H1 (cell line): ENCODE results near the gene MS4A15. TPM values are rescaled to one million over a fixed set of nuclear protein-coding genes. Genes with fewer than 3 reads are reported as not detected.

Experiments used
- CTCF ChIA-PET: fragments of 300-600 bp; sonication (Branson Sonifier 250); formaldehyde crosslinking; loops from one replicate; lab custom pipeline; 2021; ENCODE audit not compliant: partially characterized antibody; lab: Charles Lee
- POLR2A ChIA-PET: fragments of 300-600 bp; sonication (Branson Sonifier 250); formaldehyde crosslinking; loops from one replicate; lab custom pipeline; 2021; ENCODE audit warnings: inconsistent platforms; ENCODE audit not compliant: partially characterized antibody; lab: Charles Lee
- DNase-seq, 2 experiments: peaks; one replicate each; pipeline versions ENCODE4 v3.0.0 to v3.0.0-alpha.2; 2010 to 2022; ENCODE audit warnings: low spot score in 2 of 2, low read depth in 1 of 2, mixed read lengths in 1 of 2
- FAIRE-seq: peaks from 2 replicates; lab custom pipeline; 2011; peaks lifted over from hg19 to GRCh38; lab: Jason Lieb, UNC
- H2AFZ ChIP-seq: 2 replicates; pipeline ENCODE4 v1.8.1; 2012; ENCODE audit warnings: low read length, inconsistent platforms
- H2AK5ac ChIP-seq: 2 replicates; pipeline ENCODE4 v1.6.1; 2013; ENCODE audit warnings: low read depth, low read length
- H2BK120ac ChIP-seq: replicated peaks from 2 replicates; pipeline ENCODE3; 2013; ENCODE audit warnings: low read depth, low read length, inconsistent platforms
- H2BK12ac ChIP-seq: 2 replicates; pipeline ENCODE4 v1.6.1; 2013; ENCODE audit warnings: low read depth, low read length
- H2BK15ac ChIP-seq: 2 replicates; pipeline ENCODE4 v1.6.1; 2013; ENCODE audit warnings: low read length
- H2BK20ac ChIP-seq: 2 replicates; pipeline ENCODE4 v1.6.1; 2013; ENCODE audit warnings: low read length
- H2BK5ac ChIP-seq: 2 replicates; pipeline ENCODE4 v1.6.1; 2013; ENCODE audit warnings: low read depth, low read length
- H3K14ac ChIP-seq: 2 replicates; pipeline ENCODE4 v1.6.1; 2013; ENCODE audit warnings: inconsistent platforms; ENCODE audit not compliant: insufficient read length
- H3K18ac ChIP-seq: 2 replicates; pipeline ENCODE4 v1.6.1; 2013; ENCODE audit warnings: low read length; ENCODE audit errors: extremely low read depth
- H3K23ac ChIP-seq: 2 replicates; pipeline ENCODE4 v1.6.1; 2013; ENCODE audit warnings: inconsistent platforms; ENCODE audit not compliant: insufficient read length
- H3K23me2 ChIP-seq: 2 replicates; pipeline ENCODE4 v1.6.1; 2013; ENCODE audit warnings: low read depth, low read length
- H3K27ac ChIP-seq: 2 replicates; pipeline ENCODE4 v1.6.1; 2011; ENCODE audit warnings: low read depth, low read length, inconsistent platforms
- H3K27me3 ChIP-seq, 4 experiments: replicated peaks in 1 of 4; 1 replicate in 1 of 4; 2 replicates in 3 of 4; pipeline versions ENCODE4 v1.6.1 to v1.8.1; 2011 to 2013; ENCODE audit warnings: low read length in 3 of 4, mild to moderate bottlenecking in 3 of 4, inconsistent platforms in 2 of 4, mixed read lengths in 2 of 4, moderate library complexity in 1 of 4; ENCODE audit not compliant: control insufficient read depth in 3 of 4, insufficient read depth in 3 of 4; ENCODE audit errors: extremely low read depth in 1 of 4
- H3K36me3 ChIP-seq, 4 experiments: 2 replicates each; pipeline versions ENCODE4 v1.6.1 to v1.8.1; 2011 to 2013; ENCODE audit warnings: mild to moderate bottlenecking in 4 of 4, low read length in 3 of 4, moderate library complexity in 2 of 4, control low read depth in 1 of 4, inconsistent platforms in 1 of 4; ENCODE audit not compliant: insufficient read depth in 4 of 4, control insufficient read depth in 2 of 4
- H3K4ac ChIP-seq: replicated peaks from 2 replicates; pipeline ENCODE3; 2013; ENCODE audit warnings: low read length, low read depth, mixed read lengths, inconsistent platforms; ENCODE audit not compliant: insufficient read length
- H3K4me1 ChIP-seq, 4 experiments: replicated peaks in 1 of 4; 1 replicate in 1 of 4; 2 replicates in 3 of 4; pipeline versions ENCODE4 v1.6.1 to v1.8.1; 2011 to 2013; ENCODE audit warnings: low read length in 3 of 4, inconsistent platforms in 2 of 4, mixed read lengths in 1 of 4; ENCODE audit not compliant: insufficient read depth in 4 of 4, control insufficient read depth in 3 of 4
- H3K4me2 ChIP-seq, 2 experiments: 2 replicates each; pipeline versions ENCODE4 v1.6.1 to v1.8.1; 2011 to 2013; ENCODE audit warnings: low read depth in 2 of 2, low read length in 2 of 2, control low read depth in 1 of 2, inconsistent platforms in 1 of 2, mild to moderate bottlenecking in 1 of 2; ENCODE audit not compliant: insufficient read depth in 1 of 2
- H3K4me3 ChIP-seq, 4 experiments: fragments of 200-600, 300-600 bp in 1 of 4; sonication (generic), shearing (Covaris generic), sonication (Bioruptor Twin) in 1 of 4; 2 replicates each; pipeline versions ENCODE4 v1.5.1 to v1.8.1; 2011 to 2016; ENCODE audit warnings: low read length in 4 of 4, low read depth in 3 of 4, control low read depth in 2 of 4, inconsistent platforms in 2 of 4, mild to moderate bottlenecking in 2 of 4, mixed read lengths in 1 of 4, moderate library complexity in 1 of 4; ENCODE audit not compliant: insufficient read depth in 2 of 4; ENCODE audit errors: extremely low read depth in 1 of 4
- H3K56ac ChIP-seq: replicated peaks from 2 replicates; pipeline ENCODE3; 2013; ENCODE audit warnings: low read depth, mild to moderate bottlenecking, mixed read lengths, low read length, inconsistent platforms; ENCODE audit not compliant: insufficient read length
- H3K79me1 ChIP-seq: 2 replicates; pipeline ENCODE4 v1.6.1; 2013; ENCODE audit warnings: low read depth, low read length, control low read depth
- H3K79me2 ChIP-seq, 2 experiments: 2 replicates each; pipeline versions ENCODE4 v1.6.1 to v1.8.1; 2012 to 2013; ENCODE audit warnings: low read length in 2 of 2, mild to moderate bottlenecking in 2 of 2, inconsistent platforms in 1 of 2; ENCODE audit not compliant: insufficient read depth in 2 of 2, control insufficient read depth in 1 of 2
- H3K9ac ChIP-seq, 4 experiments: replicated peaks in 1 of 4; 1 replicate in 1 of 4; 2 replicates in 3 of 4; pipeline versions ENCODE4 v1.6.1 to v1.8.1; 2011 to 2013; ENCODE audit warnings: low read depth in 3 of 4, low read length in 3 of 4, control low read depth in 2 of 4, mild to moderate bottlenecking in 2 of 4, moderate library complexity in 2 of 4, inconsistent platforms in 1 of 4; ENCODE audit errors: extremely low read depth in 1 of 4
- H3K9me3 ChIP-seq, 2 experiments: 2 replicates each; pipeline versions ENCODE4 v1.6.1 to v1.8.1; 2012 to 2013; ENCODE audit warnings: mild to moderate bottlenecking in 2 of 2, moderate library complexity in 2 of 2, control low read depth in 1 of 2, inconsistent platforms in 1 of 2, low read depth in 1 of 2, low read length in 1 of 2, mixed read lengths in 1 of 2; ENCODE audit not compliant: insufficient read depth in 2 of 2
- H4K20me1 ChIP-seq, 2 experiments: replicated peaks in 1 of 2; 2 replicates each; pipeline versions ENCODE3 to v1.8.1; 2011 to 2013; ENCODE audit warnings: inconsistent platforms in 2 of 2, low read length in 2 of 2, mild to moderate bottlenecking in 1 of 2; ENCODE audit not compliant: insufficient read depth in 2 of 2, control insufficient read depth in 1 of 2
- H4K5ac ChIP-seq: 2 replicates; pipeline ENCODE4 v1.6.1; 2013; ENCODE audit warnings: low read length, low read depth, mixed read lengths, inconsistent platforms; ENCODE audit not compliant: insufficient read length
- H4K8ac ChIP-seq: 2 replicates; pipeline ENCODE4 v1.8.0; 2013; ENCODE audit warnings: mild to moderate bottlenecking, moderate library complexity, low read length, inconsistent platforms; ENCODE audit not compliant: insufficient read depth; ENCODE audit errors: extremely low read depth
- H4K91ac ChIP-seq: replicated peaks from 2 replicates; pipeline ENCODE3; 2013; ENCODE audit warnings: low read length, mixed read lengths, inconsistent platforms; ENCODE audit not compliant: insufficient read length
- CTBP2 ChIP-seq: IDR thresholded peaks from 2 replicates; pipeline ENCODE4 v1.7.0; 2011; ENCODE audit warnings: borderline replicate concordance, mild to moderate bottlenecking, moderate library complexity, mixed read lengths, low read length; ENCODE audit not compliant: insufficient read depth, insufficient read length
- EGR1 ChIP-seq: IDR thresholded peaks from 2 replicates; pipeline ENCODE4 v1.6.1; 2011; ENCODE audit warnings: low read depth, low read length, borderline replicate concordance
- HDAC6 ChIP-seq: IDR thresholded peaks from one replicate; pipeline ENCODE4 v1.7.1; 2012; ENCODE audit warnings: low read depth, mild to moderate bottlenecking, inconsistent platforms, low read length, moderate library complexity
- KDM4A ChIP-seq: IDR thresholded peaks from one replicate; pipeline ENCODE4 v1.7.1; 2012; ENCODE audit warnings: low read depth, mild to moderate bottlenecking, moderate library complexity, low read length, inconsistent platforms; ENCODE audit not compliant: severe bottlenecking
- RAD21 ChIP-seq, 2 experiments: IDR thresholded peaks in 1 of 2; conservative IDR thresholded peaks in 1 of 2; 2 replicates each; pipeline ENCODE4 v1.6.1; 2011; ENCODE audit warnings: low read depth in 2 of 2, low read length in 2 of 2, improper control_type of control experiment in 1 of 2, inconsistent platforms in 1 of 2, mild to moderate bottlenecking in 1 of 2, moderate library complexity in 1 of 2
- SUZ12 ChIP-seq: fragments of 200-600 bp; sonication (generic); IDR thresholded peaks from 2 replicates; pipeline ENCODE4 v1.6.1; 2012; ENCODE audit warnings: mild to moderate bottlenecking, inconsistent platforms, low read length, moderate library complexity, mixed read lengths
- TAF7 ChIP-seq: optimal IDR thresholded peaks from 2 replicates; pipeline ENCODE3; 2011; ENCODE audit warnings: low read depth, mild to moderate bottlenecking, inconsistent platforms, low read length, moderate library complexity, borderline replicate concordance
- WGBS, 2 experiments: shearing (Covaris generic) in 1 of 2; methylation state at CpG; one replicate each; pipeline versions ENCODE4 v1.1.6 to v1.1.7; 2013 to 2015; ENCODE audit warnings: low lambda C conversion rate in 2 of 2, mixed read lengths in 2 of 2, inconsistent platforms in 1 of 2, low coverage in 1 of 2, missing lambda C conversion rate in 1 of 2; ENCODE audit not compliant: insufficient replicate concordance in 2 of 2, insufficient coverage in 1 of 2, insufficient read length in 1 of 2; ENCODE audit errors: extremely low coverage in 1 of 2, missing lambda C conversion rate in 1 of 2; 5-methylcytosine and 5-hydroxymethylcytosine counted together
- polyA plus RNA-seq, 7 experiments: library from polyadenylated mRNA; depleted of rRNA in 3 of 7; stranded (reverse) in 5 of 7; unstranded in 2 of 7; fragments of >200 nt in 5 of 7; fragments of 200-250 nt in 2 of 7; gene quantifications; 1 replicate in 5 of 7; 2 replicates in 1 of 7; 4 replicates in 1 of 7; pipeline versions ENCODE4 v1.2.1 to v1.2.3, GENCODE V29; 2011 to 2013; ENCODE audit warnings: missing spikeins in 2 of 7, mixed read lengths in 2 of 7
- total RNA-seq: library from RNA; stranded (reverse); fragmentation: NEBNext Ultra II Directional; extraction: Animal tissue kit (Norgen Biotek cat#: 25700); gene quantifications from 2 replicates; pipeline ENCODE4 v1.2.1, GENCODE V29; 2021

Gene MS4A15
- total and polyA plus RNA-seq, 2 of the 8 experiments (the other 6 are each of a cell fraction or from before 2014, with no cell fraction given): 0.15 to 0.17 TPM

DNA sequence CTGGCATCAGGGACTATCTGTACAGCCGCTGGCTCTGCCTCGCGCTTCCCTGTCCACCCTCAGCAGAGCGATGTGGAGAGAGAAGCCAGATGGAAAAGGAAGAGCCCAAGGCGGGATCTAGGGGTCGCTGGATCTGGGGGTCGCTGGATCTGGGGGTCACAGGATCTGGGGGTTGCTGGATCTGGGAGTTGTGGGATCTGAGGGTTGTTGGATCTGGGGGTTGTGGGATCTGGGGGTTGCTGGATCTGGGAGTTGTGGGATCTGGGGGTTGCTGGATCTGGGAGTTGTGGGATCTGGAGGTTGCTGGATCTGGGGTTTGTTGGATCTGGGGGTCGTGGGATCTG is 26.4 kb downstream of the MS4A15 start:
- H2BK120ac ChIP-seq: no peak overlapping the region
- H3K9ac ChIP-seq: no peak overlapping the region
- no peak overlapping the region for H3K4me3 ChIP-seq
- 90% methylated on average over 7 of the region's 8 CpGs; no CpG with 5 or more reads in 1 of the 2 experiments for WGBS, 2 experiments
- no peaks in the 10 kb centered on the region for H4K20me1 ChIP-seq
- DNase-seq (no peak), FAIRE-seq (no peak)
- H3K4me2 ChIP-seq: no peak overlapping the region
- H3K79me2 ChIP-seq: no peaks in the 10 kb centered on the region
- H3K27me3 ChIP-seq: no peaks in the 10 kb centered on the region; a peak in 1 of 7 replicates
- H3K9me3 ChIP-seq: 0 out of 4 replicates have a peak, but pooled peaks cover 0 to 3% of the 10 kb centered on the region in 2 experiments
- H3K27ac ChIP-seq: no peak overlapping the region
- no peak overlapping the region for H2BK12ac ChIP-seq
- H4K5ac ChIP-seq: no peak overlapping the region
- H3K36me3 ChIP-seq: no peaks in the 10 kb centered on the region
- no peak overlapping the region for H3K23ac ChIP-seq
- no peak overlapping the region for H2AK5ac ChIP-seq
- H4K8ac ChIP-seq: no peak overlapping the region; the same call in 1 of the 2 replicates
- no peak overlapping the region for H4K91ac ChIP-seq
- POLR2A ChIA-PET: no interaction called here
- H3K4me1 ChIP-seq: no peaks in the 10 kb centered on the region; a peak in 1 of 7 replicates
- H2AFZ ChIP-seq: no peak overlapping the region
- H3K14ac ChIP-seq: no peak overlapping the region
- H2BK15ac ChIP-seq: no peak overlapping the region
- CTCF ChIA-PET: interaction anchor here (0.8 to 1.1 kb wide), 2 partner anchors 21 to 55 kb away, joined by 3 read pairs; no protein-coding TSS in a partner anchor
- H3K56ac ChIP-seq: no peak overlapping the region
- H3K79me1 ChIP-seq: no peaks in the 10 kb centered on the region
- H3K18ac ChIP-seq: no peak overlapping the region
- no peaks in the 10 kb centered on the region for H3K23me2 ChIP-seq
- no peak overlapping the region for H2BK20ac ChIP-seq
- no peak overlapping the region for H3K4ac ChIP-seq
- TF ChIP-seq CTBP2: no peak
- TF ChIP-seq EGR1: no peak
- TF ChIP-seq KDM4A: no peak
- no peak for TF ChIP-seq HDAC6
- TF ChIP-seq SUZ12: no peak
- no peak for TF ChIP-seq TAF7
- TF ChIP-seq RAD21 (IDR thresholded peaks at IDR 0.05 in 1 of 2, conservative IDR thresholded peaks at IDR 0.05 in 1 of 2; ENCODE audit: low read depth in 2 of 2, low read length in 2 of 2): no peak
- no peak overlapping the region for H2BK5ac ChIP-seq
